ENCODE data around the gene CRACDL.

CRACDL gene

GRCh38 chr2:98828793-98829371, 107.1 kb downstream of the CRACDL start:
- Mint-ChIP-seq H3K9me3 (no peaks in the 10 kb centered on the region), H3K36me3 (no peaks in the 10 kb centered on the region), H3K4me1 (peaks cover 5 to 12% of the 10 kb centered on the region in 2 donors), H3K27me3 (peaks cover 13 to 22% of the 10 kb centered on the region in 2 donors), H3K27ac (no peak overlapping the region), H3K4me3 (no peak overlapping the region)
- DNase-seq (no peak), ATAC-seq (replicated peaks) (no peak)

DNA sequence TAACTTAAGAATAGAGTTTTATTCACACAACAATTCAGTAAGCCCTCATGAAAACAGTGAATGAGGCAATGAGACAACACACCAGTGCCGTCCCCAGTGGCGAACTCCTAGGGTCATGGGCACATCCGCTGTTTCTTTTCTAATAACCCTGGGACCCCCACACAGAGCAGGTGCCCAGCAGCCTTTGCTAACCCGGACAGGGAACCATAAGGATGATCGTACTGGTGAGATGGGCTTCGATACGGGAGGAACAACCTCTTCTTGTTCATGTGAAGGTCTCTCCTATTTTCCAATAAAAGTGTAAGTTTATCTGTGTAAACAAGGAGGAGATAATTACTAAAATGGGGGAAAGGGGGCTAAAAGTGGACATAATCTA, 107.7 kb downstream of the CRACDL start:
- H3K27me3 Mint-ChIP-seq, result peaks cover 18 to 28% of the 10 kb centered on the region in 2 donors
- H3K4me3 Mint-ChIP-seq, result no peak overlapping the region
- no peak for DNase-seq
- ATAC-seq (replicated peaks), result no peak
- H3K4me1 Mint-ChIP-seq, result peaks cover 7 to 17% of the 10 kb centered on the region in 2 donors
- H3K36me3 Mint-ChIP-seq, result no peaks in the 10 kb centered on the region
- H3K9me3 Mint-ChIP-seq, result no peaks in the 10 kb centered on the region
- H3K27ac Mint-ChIP-seq, result no peak overlapping the region

- Mint-ChIP-seq H3K36me3 (no peaks in the 10 kb centered on the region), H3K4me3 (no peak overlapping the region), H3K9me3 (no peaks in the 10 kb centered on the region), H3K27me3 (peaks cover 19 to 28% of the 10 kb centered on the region in 2 donors), H3K27ac (no peak overlapping the region), H3K4me1 (peaks cover 7 to 18% of the 10 kb centered on the region in 2 donors)
- no peak for DNase-seq
- ATAC-seq (replicated peaks), result no peak
Measured at GRCh38 chr2:98827625-98828368, 108.2 kb downstream of the CRACDL start.

DNA sequence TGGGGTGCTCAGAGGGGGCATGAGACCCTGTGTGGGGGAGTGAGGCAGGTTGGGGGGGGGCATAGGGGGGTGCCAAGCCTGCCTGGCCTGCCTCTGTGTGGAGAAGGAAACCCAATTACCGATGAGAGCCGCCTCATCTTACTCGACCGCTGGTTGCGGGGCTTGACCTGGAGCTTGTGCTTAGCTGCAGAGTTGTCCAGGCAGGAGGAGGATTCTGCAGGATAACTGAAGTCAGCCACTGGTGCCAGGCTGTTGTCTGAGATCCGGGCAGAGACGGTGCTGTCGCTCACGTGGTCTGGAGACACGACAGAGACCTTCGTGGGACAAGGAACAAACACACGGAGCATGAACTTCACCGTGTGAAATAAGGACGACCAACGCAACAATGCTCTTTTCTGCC, 109.2 kb downstream of the CRACDL start:
- H3K4me3 Mint-ChIP-seq, result no peak overlapping the region
- no peaks in the 10 kb centered on the region for H3K36me3 Mint-ChIP-seq
- no peak overlapping the region for H3K27ac Mint-ChIP-seq
- no peak for ATAC-seq (replicated peaks)
- peaks cover 19 to 28% of the 10 kb centered on the region in 2 donors for H3K27me3 Mint-ChIP-seq
- no peak for DNase-seq
- no peaks in the 10 kb centered on the region for H3K9me3 Mint-ChIP-seq
- peaks cover 7 to 18% of the 10 kb centered on the region in 2 donors for H3K4me1 Mint-ChIP-seq

DNA sequence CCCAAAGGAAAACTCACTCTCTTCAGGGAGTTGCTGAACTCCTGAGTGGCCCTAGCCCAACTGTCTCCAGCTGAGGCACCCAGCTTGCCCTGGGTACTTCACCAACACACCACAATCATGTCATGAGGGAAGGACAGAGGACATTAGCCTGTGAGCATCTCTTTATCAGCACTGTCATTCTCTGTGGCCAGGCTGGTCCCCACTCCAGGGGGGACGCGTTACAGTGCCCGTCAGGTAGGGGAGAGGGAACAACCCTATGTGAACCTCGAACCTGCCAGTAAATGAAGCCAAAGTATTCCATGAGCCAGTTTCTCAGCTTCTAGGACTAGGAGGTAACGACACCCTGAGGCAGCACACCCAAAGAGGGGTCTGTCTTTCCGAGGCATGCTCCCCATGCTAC, 110.2 kb downstream of the CRACDL start:
- Mint-ChIP-seq H3K9me3 (no peaks in the 10 kb centered on the region), H3K4me1 (peaks cover 7 to 18% of the 10 kb centered on the region in 2 donors), H3K4me3 (no peak overlapping the region), H3K36me3 (no peaks in the 10 kb centered on the region), H3K27me3 (peaks cover 19 to 34% of the 10 kb centered on the region in 2 donors), H3K27ac (no peak overlapping the region)
- ATAC-seq (replicated peaks) (no peak), DNase-seq (no peak)

GRCh38 chr2:98825404-98825803, 110.6 kb downstream of the CRACDL start:
- Mint-ChIP-seq H3K9me3 (no peaks in the 10 kb centered on the region), H3K4me3 (no peak overlapping the region), H3K36me3 (no peaks in the 10 kb centered on the region), H3K4me1 (peaks cover 7 to 18% of the 10 kb centered on the region in 2 donors), H3K27ac (no peak overlapping the region), H3K27me3 (peaks cover 19 to 38% of the 10 kb centered on the region in 2 donors)
- DNase-seq, result no peak
- no peak for ATAC-seq (replicated peaks)

DNA sequence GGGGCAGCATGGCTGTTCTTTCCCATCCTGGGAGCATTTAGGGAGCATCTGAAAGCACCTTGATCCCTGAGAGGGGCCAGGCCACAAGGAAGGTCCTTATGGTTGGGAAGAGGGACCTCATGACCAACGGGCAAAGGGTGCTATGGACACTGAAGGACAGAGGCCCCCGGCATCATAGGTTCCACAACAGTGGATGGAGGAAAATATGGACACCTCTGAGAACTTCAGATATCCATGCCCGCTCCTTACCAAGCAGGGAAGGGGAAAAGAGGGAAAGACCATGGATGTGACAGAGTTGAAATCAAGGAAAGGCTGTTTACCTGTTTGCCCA, 111.0 kb downstream of the CRACDL start:
- Mint-ChIP-seq H3K4me1 (peaks cover 7 to 18% of the 10 kb centered on the region in 2 donors), H3K4me3 (no peak overlapping the region), H3K9me3 (no peaks in the 10 kb centered on the region), H3K36me3 (no peaks in the 10 kb centered on the region), H3K27me3 (peaks cover 19 to 38% of the 10 kb centered on the region in 2 donors), H3K27ac (peak overlapping the region; percentile 26)
- DNase-seq, result no peak
- ATAC-seq (replicated peaks), result no peak

DNA sequence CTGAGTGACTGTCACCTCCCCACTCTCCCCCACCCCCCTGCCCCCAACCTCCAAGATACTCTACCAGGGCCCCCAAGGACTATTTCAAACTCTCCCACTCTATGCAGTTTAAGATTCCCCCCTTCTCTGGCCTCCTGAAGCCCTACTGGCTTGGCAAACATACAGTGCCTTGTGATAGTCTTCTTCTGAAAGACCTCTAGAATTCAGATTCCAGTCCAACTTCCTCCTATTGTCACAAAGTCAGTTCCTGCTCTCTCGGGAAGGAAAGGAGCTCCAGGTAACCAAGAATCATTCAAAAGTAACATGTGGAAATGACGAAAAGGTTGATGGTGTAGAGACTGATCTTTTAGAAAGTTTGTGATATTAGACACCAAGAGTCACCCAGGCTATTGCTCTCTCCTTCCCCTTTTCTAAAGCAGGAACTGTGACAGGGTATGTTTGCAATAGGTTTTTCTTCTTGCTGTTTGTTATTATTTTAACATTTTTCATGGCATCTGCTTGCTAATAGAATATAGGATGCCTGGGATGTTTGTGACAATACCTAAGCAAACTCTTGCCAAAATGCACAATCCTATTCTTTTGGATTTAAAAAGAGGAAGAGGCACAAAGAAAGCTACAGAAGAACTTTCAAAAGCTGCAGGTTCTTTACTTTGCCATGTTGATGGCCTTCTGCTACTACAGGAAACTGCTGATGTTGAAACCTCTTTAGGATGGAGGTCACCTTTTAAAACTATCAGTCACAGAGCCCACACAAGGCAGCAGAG, 111.6 kb downstream of the CRACDL start:
- H3K4me3 Mint-ChIP-seq, result no peak overlapping the region
- peaks cover 7 to 18% of the 10 kb centered on the region in 2 donors for H3K4me1 Mint-ChIP-seq
- no peaks in the 10 kb centered on the region for H3K9me3 Mint-ChIP-seq
- no peak for DNase-seq
- ATAC-seq (replicated peaks), result peak; percentile 59 to 72
- peaks cover 19 to 38% of the 10 kb centered on the region in 2 donors for H3K27me3 Mint-ChIP-seq
- H3K27ac Mint-ChIP-seq, result peak overlapping the region; percentile 5
- H3K36me3 Mint-ChIP-seq, result no peaks in the 10 kb centered on the region

DNA sequence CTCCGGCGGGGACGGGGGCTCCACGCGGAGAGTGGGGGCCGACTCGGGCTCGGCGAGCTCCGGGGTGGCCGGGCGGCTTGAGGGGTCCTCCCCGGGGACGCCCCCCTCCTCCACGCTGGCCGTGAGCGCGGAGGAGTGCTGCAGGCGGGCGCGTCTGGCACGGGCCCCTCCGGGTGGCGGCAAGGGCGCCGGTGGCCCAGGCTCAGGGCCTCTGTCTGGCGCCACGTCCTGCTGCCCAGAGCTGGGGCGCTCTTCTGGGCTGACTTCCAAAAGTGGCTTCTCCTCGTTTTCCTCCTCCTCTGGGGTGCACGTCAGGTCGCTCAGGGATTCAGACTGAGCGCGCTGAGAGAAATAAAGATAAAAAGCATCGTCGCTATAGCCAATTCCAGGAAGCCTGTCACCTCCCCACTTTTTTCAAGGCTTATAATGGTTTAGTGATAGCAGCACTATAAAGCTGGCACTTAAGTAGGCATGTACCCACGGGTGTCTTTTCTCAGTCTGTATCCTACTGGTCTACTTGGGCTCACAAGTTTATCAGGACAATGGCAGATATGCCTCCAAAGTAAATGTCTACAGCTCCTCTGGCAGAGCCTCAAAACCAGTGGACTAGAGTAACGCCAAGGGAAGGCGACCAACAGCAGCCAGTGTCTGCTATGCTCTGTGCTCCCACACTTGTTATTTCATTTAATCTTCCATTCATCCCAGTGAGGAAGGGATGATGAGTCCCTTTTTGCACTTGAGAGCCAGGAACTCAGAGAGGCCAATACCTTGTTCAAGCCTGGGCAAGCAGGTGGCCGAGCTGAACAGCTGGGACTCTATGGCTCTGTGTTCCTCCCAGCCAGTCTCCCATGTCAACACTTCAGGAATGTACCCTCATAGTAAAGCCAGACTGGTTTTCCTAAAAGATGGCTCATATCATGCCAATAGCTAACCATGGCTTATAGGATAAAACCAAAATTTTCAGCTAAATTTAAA, 112.5 kb downstream of the CRACDL start:
- H3K4me3 Mint-ChIP-seq, result peak overlapping the region; percentile 53 to 58
- H3K27ac Mint-ChIP-seq, result no peak overlapping the region
- peaks cover 7 to 18% of the 10 kb centered on the region in 2 donors for H3K4me1 Mint-ChIP-seq
- no peaks in the 10 kb centered on the region for H3K9me3 Mint-ChIP-seq
- ATAC-seq (replicated peaks) (no peak), DNase-seq (no peak)
- H3K36me3 Mint-ChIP-seq, result no peaks in the 10 kb centered on the region
- peaks cover 19 to 34% of the 10 kb centered on the region in 2 donors for H3K27me3 Mint-ChIP-seq

GRCh38 chr2:98822301-98823164, 113.5 kb downstream of the CRACDL start:
- Mint-ChIP-seq H3K27ac (no peak overlapping the region), H3K9me3 (no peaks in the 10 kb centered on the region), H3K4me1 (peaks cover 7 to 18% of the 10 kb centered on the region in 2 donors), H3K4me3 (peak overlapping the region; percentile 72 to 78), H3K27me3 (peaks cover 24 to 31% of the 10 kb centered on the region in 2 donors), H3K36me3 (no peaks in the 10 kb centered on the region)
- ATAC-seq (replicated peaks), result peak; percentile 68 to 73
- DNase-seq, result peak; percentile 12

GRCh38 chr2:98821629-98822135, 114.3 kb downstream of the CRACDL start:
- no peak for DNase-seq
- H3K27me3 Mint-ChIP-seq, result peaks cover 26 to 30% of the 10 kb centered on the region in 2 donors
- H3K9me3 Mint-ChIP-seq, result no peaks in the 10 kb centered on the region
- peaks cover 7 to 18% of the 10 kb centered on the region in 2 donors for H3K4me1 Mint-ChIP-seq
- no peak overlapping the region for H3K4me3 Mint-ChIP-seq
- H3K27ac Mint-ChIP-seq, result no peak overlapping the region
- no peaks in the 10 kb centered on the region for H3K36me3 Mint-ChIP-seq
- ATAC-seq (replicated peaks), result no peak

- no peaks in the 10 kb centered on the region for H3K36me3 Mint-ChIP-seq
- peaks cover 29 to 33% of the 10 kb centered on the region in 2 donors for H3K27me3 Mint-ChIP-seq
- ATAC-seq (replicated peaks) (no peak), DNase-seq (no peak)
- H3K4me1 Mint-ChIP-seq, result peaks cover 5 to 10% of the 10 kb centered on the region in 2 donors
- no peak overlapping the region for H3K4me3 Mint-ChIP-seq
- H3K27ac Mint-ChIP-seq, result no peak overlapping the region
- no peaks in the 10 kb centered on the region for H3K9me3 Mint-ChIP-seq
Measured at GRCh38 chr2:98819231-98819766, 116.7 kb downstream of the CRACDL start.

GRCh38 chr2:98818164-98818563, 117.9 kb downstream of the CRACDL start:
- Mint-ChIP-seq H3K9me3 (no peaks in the 10 kb centered on the region), H3K4me1 (no peaks in the 10 kb centered on the region), H3K36me3 (no peaks in the 10 kb centered on the region), H3K4me3 (no peak overlapping the region), H3K27ac (no peak overlapping the region), H3K27me3 (peaks cover 19 to 22% of the 10 kb centered on the region in 2 donors)
- ATAC-seq (replicated peaks) (no peak), DNase-seq (no peak)
